GM21367 (cell line): ENCODE data around the gene MYL7.
"Not testable (repeated sequence)": the region's sequence is repeated elsewhere in the genome, so short reads cannot be mapped to it uniquely, and the experiment has no call there.

ENCODE experiments used
- ATAC-seq: cut with Tn5 transposase; IDR thresholded peaks from one replicate; pipeline ENCODE4 v1.9.1; 2021; ENCODE audit not compliant: unreplicated experiment

MYL7 gene

GRCh38 chr7:44141221-44141850 is at the start of gene MYL7:
Gene MYL7, minus strand, starts transcription at chr7:44141332. Its CDS starts 27 bp downstream, at chr7:44141305.
- ATAC-seq = no peak

DNA sequence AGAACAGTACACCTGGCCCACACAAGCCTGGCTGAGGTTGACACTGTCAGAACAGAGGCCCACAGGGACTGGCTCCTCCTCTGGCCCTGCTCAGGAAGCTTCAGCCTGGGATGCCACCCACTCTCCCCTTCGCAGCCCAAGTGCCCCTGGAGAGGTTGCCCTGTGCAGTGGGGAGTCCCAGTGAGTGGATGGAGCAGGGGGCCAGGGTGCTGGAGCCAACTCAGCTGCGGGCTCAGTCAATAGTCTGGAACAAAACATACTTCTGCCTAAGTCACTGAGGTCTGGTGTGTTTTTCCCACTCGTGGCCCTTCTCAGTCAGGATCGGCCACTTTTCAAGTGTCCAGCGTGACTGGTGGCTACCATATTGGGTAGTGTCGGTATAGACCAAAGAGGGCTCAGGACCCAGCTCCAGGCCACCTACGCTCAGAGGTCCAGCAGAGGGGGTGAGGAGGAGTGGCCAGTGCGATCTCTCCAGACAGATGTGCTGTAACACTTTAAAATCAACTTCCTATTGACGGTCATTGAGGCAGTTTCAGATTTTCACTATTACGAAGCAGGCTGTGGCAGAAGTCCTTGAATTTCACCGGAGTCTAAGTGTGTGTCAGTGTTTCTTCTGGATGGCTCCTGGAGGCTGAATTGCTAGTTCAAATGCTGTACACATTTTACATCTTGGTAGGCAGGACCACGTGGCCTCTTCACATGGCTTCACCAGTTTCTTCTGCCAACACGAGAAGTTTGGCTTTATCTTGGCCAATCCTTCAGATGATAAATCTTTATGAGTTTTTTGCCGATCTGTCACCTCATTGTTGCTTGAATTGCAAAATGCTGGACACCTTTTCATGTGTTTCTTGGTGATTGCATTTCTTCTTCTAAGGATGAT is 49.1 kb upstream of the MYL7 start:
- no peak for ATAC-seq

GRCh38 chr7:44189286-44189992 is 48.3 kb upstream of the MYL7 start, which contains the start of gene GCK:
Gene GCK, minus strand, starts transcription at chr7:44189439. Its CDS starts 486 bp downstream, at chr7:44188953.
- no peak for ATAC-seq

DNA sequence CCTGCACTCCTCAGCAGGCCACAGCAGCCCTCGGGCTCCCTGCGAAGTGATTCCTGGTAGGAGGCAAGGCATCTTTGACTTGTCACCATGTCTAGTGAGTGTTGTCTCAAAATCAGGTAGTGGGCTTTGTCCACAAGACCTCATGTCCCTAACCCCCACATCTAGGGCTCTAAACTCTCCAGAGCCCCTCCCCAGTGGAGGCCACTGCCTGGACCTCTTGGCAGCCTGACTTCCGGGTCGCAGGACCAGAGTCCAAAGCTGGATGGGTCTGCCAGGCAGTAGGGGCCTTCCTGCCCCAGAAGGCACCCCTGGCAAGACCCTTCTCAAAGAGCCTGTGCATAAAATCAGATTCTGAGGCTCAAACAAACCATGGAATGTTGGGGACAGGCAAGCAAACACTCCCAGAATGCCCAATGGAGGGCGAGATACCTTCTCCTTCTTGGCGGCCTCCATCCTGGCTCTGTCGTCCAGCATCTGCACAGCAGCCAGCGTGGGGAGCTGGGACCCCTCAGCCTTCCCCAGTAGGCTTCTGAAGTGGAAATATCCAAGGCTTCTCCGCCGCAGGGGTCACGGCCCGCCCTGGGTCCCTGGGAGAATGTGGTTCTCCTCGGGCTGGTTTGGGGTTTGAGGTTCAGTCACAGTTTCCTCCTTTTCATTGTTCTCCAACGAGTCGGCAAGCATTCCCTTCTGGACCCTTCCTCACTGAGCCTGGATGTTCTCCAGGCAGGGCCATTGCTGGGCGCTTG is 47.5 kb upstream of the MYL7 start:
- no peak for ATAC-seq

DNA sequence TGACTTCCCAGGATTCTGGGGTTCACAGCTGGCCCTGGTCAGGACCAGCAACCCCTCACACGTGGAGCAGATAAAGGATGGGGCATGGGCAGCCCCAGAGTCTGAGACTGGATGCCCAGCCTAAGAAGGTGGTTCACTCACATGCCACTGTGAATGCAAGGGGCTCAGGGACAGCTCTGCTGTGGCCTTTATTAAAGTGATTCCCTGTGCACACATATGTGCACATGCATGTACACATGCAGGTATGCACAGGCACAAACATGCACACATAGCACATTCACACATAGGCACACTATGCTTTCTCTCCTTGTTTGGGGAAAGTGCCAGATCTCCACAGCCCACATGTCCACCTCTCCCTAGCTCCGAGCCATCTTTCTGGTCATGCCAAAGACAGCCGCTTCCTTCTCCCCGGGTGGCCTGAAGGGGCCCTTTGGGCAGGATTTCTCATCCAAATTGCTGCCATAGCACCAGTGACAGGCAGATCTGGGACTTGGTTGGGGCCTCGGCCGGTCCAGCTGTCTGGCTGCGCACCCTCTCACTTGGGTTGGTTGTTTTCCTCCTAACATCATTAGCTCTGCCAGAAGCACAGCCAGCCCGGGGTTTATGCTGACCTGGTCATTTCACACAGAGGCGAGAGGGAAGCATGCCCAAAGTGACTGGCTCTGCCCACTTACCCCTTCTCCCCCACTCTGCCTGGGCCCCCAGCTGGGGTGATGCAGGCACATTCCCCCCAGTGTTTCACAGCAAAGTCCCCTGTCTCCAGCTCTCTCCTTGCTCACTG is 46.7 kb upstream of the MYL7 start:
- no peak for ATAC-seq

- ATAC-seq = no peak
Measured at GRCh38 chr7:44186736-44187135, 45.6 kb upstream of the MYL7 start.

DNA sequence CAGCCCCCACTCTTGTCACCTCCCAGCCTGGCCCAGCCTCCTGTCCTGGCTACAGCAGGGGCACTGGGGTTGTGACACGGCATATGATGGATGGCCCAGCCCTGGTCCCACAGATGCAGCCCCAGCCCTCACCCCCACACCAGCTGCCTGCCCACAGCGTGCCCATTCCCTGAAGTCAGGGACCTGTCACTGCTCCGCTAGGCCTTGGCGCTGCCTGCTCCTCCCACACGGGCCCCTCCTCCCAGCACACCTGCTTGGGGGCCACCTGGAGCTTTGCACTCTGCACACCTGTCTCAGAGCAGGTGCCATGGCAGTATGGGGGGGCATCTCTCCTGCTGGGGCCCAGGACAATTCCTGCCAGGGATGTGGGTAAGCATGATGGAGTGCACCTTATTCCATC is 44.6 kb upstream of the MYL7 start:
- ATAC-seq = no peak

DNA sequence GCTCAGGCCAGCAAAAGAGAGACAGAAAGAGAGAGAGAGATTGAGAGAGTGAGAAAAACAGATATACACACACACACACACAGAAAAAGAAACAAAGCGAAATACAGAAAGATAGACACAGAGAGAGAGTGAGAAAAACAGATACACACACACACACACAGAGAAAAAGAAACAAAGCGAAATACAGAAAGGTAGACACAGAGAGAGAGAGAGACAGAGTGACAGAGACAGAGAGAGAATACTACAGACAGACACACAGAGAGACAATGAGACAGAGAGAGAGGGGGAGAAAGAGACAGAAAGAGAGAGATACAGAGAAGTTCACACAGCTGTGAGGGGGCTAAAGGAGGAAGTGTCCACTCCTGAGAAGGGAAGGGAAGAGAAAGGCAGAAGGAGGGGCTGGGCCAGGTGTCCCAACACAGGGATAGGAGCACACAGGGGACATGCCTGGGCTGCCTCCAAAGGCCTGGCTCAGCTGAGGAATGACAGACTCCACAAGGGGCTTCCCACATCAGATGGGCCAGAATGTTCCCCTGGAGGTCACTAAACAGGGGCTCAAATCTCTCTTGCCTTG is 43.8 kb upstream of the MYL7 start:
- ATAC-seq = no peak

- ATAC-seq = no peak
Measured at GRCh38 chr7:44184206-44184872, 43.2 kb upstream of the MYL7 start.

- ATAC-seq = no peak
Measured at GRCh38 chr7:44183386-44183785, 42.3 kb upstream of the MYL7 start.

DNA sequence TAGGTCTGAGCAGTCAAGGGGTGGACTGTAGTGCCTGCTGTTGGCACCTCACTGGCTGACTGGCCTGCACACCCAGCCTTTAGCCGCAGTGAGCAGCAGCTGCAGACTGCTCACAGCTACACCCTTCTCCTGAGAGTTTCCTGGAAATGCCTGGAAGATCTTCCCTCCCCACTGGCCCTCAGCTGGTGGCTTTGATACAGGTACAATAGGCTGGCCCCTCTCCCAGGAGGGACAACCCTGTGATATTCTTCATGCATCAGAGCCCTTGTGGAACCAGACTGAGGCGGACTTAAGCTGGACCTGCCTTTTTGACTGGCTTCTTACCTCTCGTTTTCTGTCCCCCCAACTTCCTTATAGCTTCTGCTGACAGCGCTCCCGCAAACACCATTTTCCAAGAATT is 41.7 kb upstream of the MYL7 start:
- no peak for ATAC-seq

- ATAC-seq = no peak
Measured at GRCh38 chr7:44180631-44181030, 39.5 kb upstream of the MYL7 start.

GRCh38 chr7:44177570-44178131 is 36.5 kb upstream of the MYL7 start:
- no peak for ATAC-seq

- no peak for ATAC-seq
Measured at GRCh38 chr7:44176486-44176885, 35.4 kb upstream of the MYL7 start.

DNA sequence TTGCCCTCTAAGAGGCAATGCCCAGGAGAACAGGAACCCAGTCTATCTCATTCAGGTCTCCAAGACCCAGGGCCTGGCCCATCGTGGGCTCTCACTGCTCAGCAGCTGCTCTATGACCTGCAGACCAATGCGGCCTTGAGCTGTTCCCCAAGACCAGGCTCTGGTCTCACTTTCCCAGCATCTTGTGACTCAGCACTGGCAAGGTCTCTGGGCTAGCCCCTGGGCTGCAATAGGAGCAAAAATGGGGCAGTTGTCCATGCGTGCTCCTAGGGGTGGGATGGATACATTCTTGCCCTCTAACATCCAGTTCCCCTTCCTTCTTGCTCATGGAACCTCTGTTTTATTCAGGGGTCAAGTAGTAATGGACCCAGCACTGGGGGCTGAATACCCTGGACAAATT is 34.6 kb upstream of the MYL7 start:
- ATAC-seq = no peak

DNA sequence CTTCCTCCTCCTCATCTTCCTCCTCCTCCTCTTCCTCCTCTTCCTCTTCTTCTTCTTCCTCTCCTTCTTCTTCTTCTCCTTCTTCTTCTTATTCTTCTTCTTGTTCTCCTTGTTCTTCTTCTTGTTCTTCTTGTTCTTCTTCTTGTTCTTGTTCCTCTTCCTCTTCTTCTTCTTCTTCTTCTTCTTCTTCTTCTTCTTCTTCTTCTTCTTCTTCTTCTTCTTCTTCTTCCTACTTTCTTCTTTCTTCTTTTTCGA is 33.5 kb upstream of the MYL7 start:
- not testable (repeated sequence) for ATAC-seq

DNA sequence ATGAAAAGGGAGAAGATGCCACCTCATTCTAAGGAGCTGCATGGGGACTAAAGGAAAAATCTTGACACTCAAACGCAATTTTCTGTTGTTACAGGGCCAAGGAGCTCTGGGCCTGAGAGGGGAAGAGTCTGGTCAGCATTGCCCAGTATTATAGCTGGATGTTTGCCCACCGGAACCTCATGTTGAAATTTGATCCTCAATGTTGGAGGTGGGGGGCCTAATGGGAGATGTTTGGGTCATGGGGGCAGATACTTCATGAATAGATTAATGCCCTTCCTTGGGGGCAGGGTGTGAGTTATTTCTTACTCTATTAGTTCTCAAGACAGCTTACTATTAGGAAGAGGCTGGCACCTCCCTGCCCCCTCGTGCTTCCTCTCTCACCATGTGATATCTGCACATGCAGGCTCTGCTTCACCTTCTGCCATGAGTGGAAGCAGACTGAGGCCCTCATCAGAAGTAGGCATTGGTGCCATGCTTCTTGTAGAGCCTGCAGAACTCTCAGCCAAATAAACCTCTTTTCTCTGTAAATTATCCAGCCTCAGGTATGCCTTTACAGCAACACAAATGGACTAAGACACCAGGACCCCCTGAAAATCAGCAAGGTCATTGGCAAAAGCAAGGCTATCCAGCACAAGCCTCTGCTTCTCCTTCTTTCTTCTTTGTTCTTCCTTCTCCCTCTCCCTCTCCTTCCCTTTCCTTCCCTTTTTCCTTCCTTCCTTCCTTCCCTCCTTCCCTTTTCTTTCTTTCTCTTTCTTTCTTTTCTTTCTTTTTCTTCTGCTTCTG is 33.0 kb upstream of the MYL7 start:
- ATAC-seq = no peak

DNA sequence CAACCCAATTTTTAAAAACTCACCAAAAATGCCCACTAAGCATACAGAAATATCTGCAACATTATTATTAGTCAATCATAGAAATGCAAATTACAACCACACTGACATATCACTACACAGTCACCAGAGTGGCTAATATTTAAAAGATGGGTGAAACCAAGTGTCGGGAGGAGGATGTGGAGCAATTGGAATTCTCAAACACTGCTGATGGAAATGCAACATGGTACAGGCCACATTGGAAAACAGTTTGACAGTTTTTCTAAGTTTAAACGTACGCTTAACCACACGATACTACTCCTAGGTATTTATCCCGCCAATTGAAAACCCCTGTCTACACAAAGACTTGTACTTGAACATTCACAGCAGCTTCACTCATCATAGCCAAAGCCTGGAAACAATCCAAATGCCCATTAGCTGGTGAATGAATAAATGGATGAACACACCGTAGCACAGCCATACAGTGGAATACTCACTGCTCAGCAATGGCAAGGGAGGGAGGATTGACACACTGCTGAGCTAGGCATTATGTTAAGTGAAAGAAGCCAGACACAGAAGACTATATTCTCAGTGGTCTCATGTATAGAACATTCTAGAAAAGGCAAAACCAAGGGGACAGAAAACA is 31.8 kb upstream of the MYL7 start:
- ATAC-seq = no peak
